Ovary (tissue), 3 donors: ENCODE data around the gene INTS2.

ENCODE experiments used
- EP300 ChIP-seq: sonication (generic); formaldehyde crosslinking; IDR thresholded peaks from one replicate; pipeline ENCODE4 v1.6.1; 2017; ENCODE audit warnings: antibody characterized with exemption
- POLR2A ChIP-seq: fragments of 450-650 bp; IDR thresholded peaks from one replicate; pipeline ENCODE4 v1.6.1; 2017; ENCODE audit warnings: antibody characterized with exemption, mild to moderate bottlenecking, moderate library complexity
- TF ChIP-seq, protein P1 (sequence below), 3 donors: fragments of 450-650 bp in 2 of 3; fragments of 200-600 bp in 1 of 3; IDR thresholded peaks; one replicate each; pipeline versions ENCODE4 v1.5.1 to v1.8.0; 2016 to 2022; ENCODE audit warnings: antibody characterized with exemption in 3 of 3, mild to moderate bottlenecking in 1 of 3
- donor health status: DM: no; HTN: no; CAD: no.

GRCh38 chr17:61972311-61972710 lies 44.5 kb upstream of the INTS2 start:
- TF ChIP-seq POLR2A: no peak
- TF ChIP-seq, protein P1, sequence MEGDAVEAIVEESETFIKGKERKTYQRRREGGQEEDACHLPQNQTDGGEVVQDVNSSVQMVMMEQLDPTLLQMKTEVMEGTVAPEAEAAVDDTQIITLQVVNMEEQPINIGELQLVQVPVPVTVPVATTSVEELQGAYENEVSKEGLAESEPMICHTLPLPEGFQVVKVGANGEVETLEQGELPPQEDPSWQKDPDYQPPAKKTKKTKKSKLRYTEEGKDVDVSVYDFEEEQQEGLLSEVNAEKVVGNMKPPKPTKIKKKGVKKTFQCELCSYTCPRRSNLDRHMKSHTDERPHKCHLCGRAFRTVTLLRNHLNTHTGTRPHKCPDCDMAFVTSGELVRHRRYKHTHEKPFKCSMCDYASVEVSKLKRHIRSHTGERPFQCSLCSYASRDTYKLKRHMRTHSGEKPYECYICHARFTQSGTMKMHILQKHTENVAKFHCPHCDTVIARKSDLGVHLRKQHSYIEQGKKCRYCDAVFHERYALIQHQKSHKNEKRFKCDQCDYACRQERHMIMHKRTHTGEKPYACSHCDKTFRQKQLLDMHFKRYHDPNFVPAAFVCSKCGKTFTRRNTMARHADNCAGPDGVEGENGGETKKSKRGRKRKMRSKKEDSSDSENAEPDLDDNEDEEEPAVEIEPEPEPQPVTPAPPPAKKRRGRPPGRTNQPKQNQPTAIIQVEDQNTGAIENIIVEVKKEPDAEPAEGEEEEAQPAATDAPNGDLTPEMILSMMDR (IDR thresholded peaks at IDR 0.05): no peak
- no peak for TF ChIP-seq EP300
